Measurements from ENCODE around the gene MAP7D2. TPM values are rescaled to one million over a fixed set of nuclear protein-coding genes. Genes with fewer than 3 reads are reported as not detected.

MAP7D2 gene
- total and polyA plus RNA-seq, 2 of the 4 experiments (the other 2 are of a cell fraction), result 0.18 to 0.19 TPM

- Histone ChIP-seq H4K8ac (ENCODE audit: low read depth in 2 of 2, low read length in 2 of 2) (no peak overlapping the region), H2BK120ac (ENCODE audit: low read depth, low read length) (no peak overlapping the region), H3K4me3 (ENCODE audit: insufficient read depth, low read depth, low read length) (no peak overlapping the region), H2BK15ac (ENCODE audit: low read depth, low read length) (no peak overlapping the region), H2BK5ac (ENCODE audit: low read depth, low read length, poor library complexity, severe bottlenecking) (no peak overlapping the region), H2AFZ (replicated peaks; ENCODE audit: low read length, poor library complexity) (no peak overlapping the region), H3K56ac (ENCODE audit: extremely low read depth, insufficient read depth, low read length) (no peak overlapping the region), H3K36me3 (ENCODE audit: control insufficient read depth, insufficient read depth, low read length) (peaks cover 15% of the 10 kb centered on the region), H3K9me3 (ENCODE audit: control insufficient read depth, insufficient read depth, low read length) (no peaks in the 10 kb centered on the region), H2AK5ac (ENCODE audit: low read depth, low read length) (no peak overlapping the region), H3K18ac (ENCODE audit: low read depth, low read length) (no peak overlapping the region), H3K27ac (ENCODE audit: insufficient read depth, low read length) (no peak overlapping the region), H2BK20ac (ENCODE audit: low read depth, low read length) (no peak overlapping the region), H3K14ac (replicated peaks; ENCODE audit: low read depth, low read length) (no peak overlapping the region), H3K4ac (ENCODE audit: low read depth, low read length) (no peak overlapping the region), H3K4me1 (ENCODE audit: control insufficient read depth, insufficient read depth, low read length) (no peaks in the 10 kb centered on the region), H3K27me3 (ENCODE audit: control insufficient read depth, insufficient read depth, low read length) (peaks cover 7% of the 10 kb centered on the region; the same call in 1 of the 2 replicates), H4K20me1 (ENCODE audit: insufficient read depth, low read length) (no peaks in the 10 kb centered on the region), H4K91ac (ENCODE audit: insufficient read depth, low read depth, low read length) (no peak overlapping the region), H2AK9ac (replicated peaks; ENCODE audit: low read depth, low read length, poor library complexity) (no peak overlapping the region), H3K4me2 (ENCODE audit: low read depth, low read length) (no peak overlapping the region), H3K79me1 (ENCODE audit: low read depth in 1 of 2, low read length in 2 of 2) (no peaks in the 10 kb centered on the region), H3K9me1 (ENCODE audit: insufficient read depth, low read length) (no peaks in the 10 kb centered on the region), H4K5ac (ENCODE audit: low read depth, low read length) (no peak overlapping the region), H3K9ac (ENCODE audit: low read depth, low read length) (no peak overlapping the region), H3K23ac (ENCODE audit: low read depth, low read length) (no peak overlapping the region)
- dilution Hi-C loops (cut with HindIII; ENCODE audit: low sequenced_read_pairs, unreplicated experiment) (no loop called here), intact Hi-C loops (cut with micrococcal nuclease) (no loop called here), in situ Hi-C loops (cut with MboI; ENCODE audit: low sequenced_read_pairs) (no loop called here)
- ATAC-seq (ENCODE audit: low read depth) (no peak), DNase-seq (no peak)
- WGBS, 2 experiments (ENCODE audit: extremely low coverage in 2 of 2, insufficient read length in 1 of 2), result 100% methylated on average over 1 of the region's 4 CpGs; no CpG with 5 or more reads in 1 of the 2 experiments
- CTCF ChIA-PET, result no interaction called here
- TF ChIP-seq ELK1 (IDR thresholded peaks at IDR 0.05; ENCODE audit: borderline replicate concordance, low read depth, low read length) (no peak), CTCF (conservative IDR thresholded peaks at IDR 0.05; ENCODE audit: low read depth, low read length) (no peak), NFE2L2 (IDR thresholded peaks at IDR 0.05; ENCODE audit: low read depth, low read length) (no peak), RCOR1 (IDR thresholded peaks at IDR 0.05; ENCODE audit: insufficient replicate concordance, low read length) (no peak), SMC3 (IDR thresholded peaks at IDR 0.05; ENCODE audit: low read depth, low read length) (no peak), MAFK (IDR thresholded peaks at IDR 0.05; ENCODE audit: low read depth, low read length) (no peak), FOS (IDR thresholded peaks at IDR 0.05; ENCODE audit: low read depth, low read length) (no peak), USF2 (IDR thresholded peaks at IDR 0.05; ENCODE audit: low read depth, low read length) (no peak), MXI1 (IDR thresholded peaks at IDR 0.05; ENCODE audit: borderline replicate concordance, low read depth, low read length) (no peak), BHLHE40 (IDR thresholded peaks at IDR 0.05; ENCODE audit: low read depth, low read length) (no peak), CEBPB (IDR thresholded peaks at IDR 0.05; ENCODE audit: low read depth, low read length) (no peak), RFX5 (IDR thresholded peaks at IDR 0.05; ENCODE audit: low read depth, low read length) (no peak), MAZ (IDR thresholded peaks at IDR 0.05; ENCODE audit: borderline replicate concordance, low read depth, low read length) (no peak), POLR2A (IDR thresholded peaks at IDR 0.05; ENCODE audit: low read depth, low read length) (no peak)
- BruUV-seq (replicated peaks), result no TSS peak
- POLR2A ChIA-PET (ENCODE audit: unreplicated experiment), result no interaction called here
Measured at GRCh38 chrX:20159797-20160385, 43.2 kb upstream of the MAP7D2 start.

Measured in IMR-90 (cell line).